ENCODE measurements around the gene LY9. TPM values are rescaled to one million over a fixed set of nuclear protein-coding genes. Genes with fewer than 3 reads are reported as not detected.

Gene LY9
- total RNA-seq, 2 donors from 2014 or later = 0.46 to 1.7 TPM

GRCh38 chr1:160835751-160836150 lies 39.8 kb downstream of the LY9 start:
- Histone ChIP-seq H3K9me3 (no peaks in the 10 kb centered on the region), H3K27ac (no peak overlapping the region), H3K4me3 (no peak overlapping the region), H3K27me3 (replicated peaks; ENCODE audit: insufficient read depth) (no peaks in the 10 kb centered on the region), H3K36me3 (no peaks in the 10 kb centered on the region), H3K4me1 (replicated peaks) (no peaks in the 10 kb centered on the region)
- no peak for TF ChIP-seq CTCF (IDR thresholded peaks at IDR 0.05)
- no peak for TF ChIP-seq POLR2A (IDR thresholded peaks at IDR 0.05)
- TF ChIP-seq POLR2AphosphoS5 (IDR thresholded peaks at IDR 0.05) = no peak
- 74% methylated on average over 3 of the region's 3 CpGs for WGBS
- no peak for DNase-seq (ENCODE audit: low spot score)
- intact Hi-C loops (cut with DNase I) = loop anchor here (5.0 kb wide), 1 partner anchor 117 kb away; the partner anchor contains the start of gene ITLN2

GRCh38 chr1:160836561-160836960 lies 40.6 kb downstream of the LY9 start:
- H3K27ac ChIP-seq = no peak overlapping the region
- 60% methylated on average over 3 of the region's 3 CpGs for WGBS
- TF ChIP-seq CTCF (IDR thresholded peaks at IDR 0.05) (no peak), POLR2A (IDR thresholded peaks at IDR 0.05) (no peak), POLR2AphosphoS5 (IDR thresholded peaks at IDR 0.05) (no peak)
- H3K36me3 ChIP-seq = no peaks in the 10 kb centered on the region
- H3K4me3 ChIP-seq = no peak overlapping the region
- H3K27me3 ChIP-seq (replicated peaks; ENCODE audit: insufficient read depth) = no peaks in the 10 kb centered on the region
- DNase-seq (ENCODE audit: low spot score) = no peak
- intact Hi-C loops (cut with DNase I) = loop anchor here (5.0 kb wide), 1 partner anchor 116 kb away; the partner anchor contains the start of gene ITLN2
- H3K9me3 ChIP-seq = no peaks in the 10 kb centered on the region
- no peaks in the 10 kb centered on the region for H3K4me1 ChIP-seq (replicated peaks)

- 69% methylated on average over 4 of the region's 4 CpGs for WGBS
- Histone ChIP-seq H3K36me3 (no peaks in the 10 kb centered on the region), H3K9me3 (no peaks in the 10 kb centered on the region), H3K4me1 (replicated peaks) (no peaks in the 10 kb centered on the region), H3K27ac (no peak overlapping the region), H3K27me3 (replicated peaks; ENCODE audit: insufficient read depth) (no peaks in the 10 kb centered on the region), H3K4me3 (no peak overlapping the region)
- intact Hi-C loops (cut with DNase I) = loop anchor here (5.0 kb wide), 1 partner anchor 115 kb away; the partner anchor contains the start of gene ITLN2
- DNase-seq (ENCODE audit: low spot score) = no peak
- TF ChIP-seq POLR2A (IDR thresholded peaks at IDR 0.05) (no peak), POLR2AphosphoS5 (IDR thresholded peaks at IDR 0.05) (no peak), CTCF (IDR thresholded peaks at IDR 0.05) (no peak)
Observed at GRCh38 chr1:160836981-160837557, 41.1 kb downstream of the LY9 start.

- H3K27ac ChIP-seq = no peak overlapping the region
- H3K27me3 ChIP-seq (replicated peaks; ENCODE audit: insufficient read depth) = no peaks in the 10 kb centered on the region
- 78% methylated on average over 9 of the region's 9 CpGs for WGBS
- H3K4me3 ChIP-seq = no peak overlapping the region
- H3K9me3 ChIP-seq = no peaks in the 10 kb centered on the region
- H3K4me1 ChIP-seq (replicated peaks) = no peaks in the 10 kb centered on the region
- intact Hi-C loops (cut with DNase I) = loop anchor here (5.0 kb wide), 1 partner anchor 115 kb away; the partner anchor contains the start of gene ITLN2
- H3K36me3 ChIP-seq = no peaks in the 10 kb centered on the region
- no peak for TF ChIP-seq CTCF (IDR thresholded peaks at IDR 0.05)
- TF ChIP-seq POLR2AphosphoS5 (IDR thresholded peaks at IDR 0.05) = no peak
- TF ChIP-seq POLR2A (IDR thresholded peaks at IDR 0.05) = no peak
- no peak for DNase-seq (ENCODE audit: low spot score)
Observed at GRCh38 chr1:160837558-160838205, 41.7 kb downstream of the LY9 start.

Data from prostate gland (tissue), 2 donors.